ENCODE data around the gene FAP.

DNA sequence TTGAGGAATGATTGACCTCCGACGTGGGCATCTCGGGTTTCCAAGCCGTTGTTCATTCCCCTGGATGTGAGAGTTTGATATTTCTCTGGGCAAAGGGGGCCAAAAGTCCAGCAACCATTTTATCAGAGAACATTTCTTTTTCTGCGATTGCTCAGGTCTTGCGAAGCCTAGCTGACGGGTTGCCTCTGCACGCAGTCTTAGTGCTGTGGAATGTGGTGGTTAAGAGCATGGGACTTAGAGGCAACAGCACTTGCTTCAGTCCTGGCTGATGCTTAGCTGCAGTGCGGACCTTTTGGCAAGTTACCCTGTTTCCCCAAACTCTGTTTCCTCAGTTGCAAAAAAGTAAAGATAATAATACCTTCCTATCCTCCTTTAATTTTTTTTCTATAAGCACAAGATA is 45.0 kb downstream of the FAP start:
- no peak for TF ChIP-seq EZH2 (IDR thresholded peaks at IDR 0.05; ENCODE audit: low read length, unreplicated experiment)
- TF ChIP-seq, protein P1, sequence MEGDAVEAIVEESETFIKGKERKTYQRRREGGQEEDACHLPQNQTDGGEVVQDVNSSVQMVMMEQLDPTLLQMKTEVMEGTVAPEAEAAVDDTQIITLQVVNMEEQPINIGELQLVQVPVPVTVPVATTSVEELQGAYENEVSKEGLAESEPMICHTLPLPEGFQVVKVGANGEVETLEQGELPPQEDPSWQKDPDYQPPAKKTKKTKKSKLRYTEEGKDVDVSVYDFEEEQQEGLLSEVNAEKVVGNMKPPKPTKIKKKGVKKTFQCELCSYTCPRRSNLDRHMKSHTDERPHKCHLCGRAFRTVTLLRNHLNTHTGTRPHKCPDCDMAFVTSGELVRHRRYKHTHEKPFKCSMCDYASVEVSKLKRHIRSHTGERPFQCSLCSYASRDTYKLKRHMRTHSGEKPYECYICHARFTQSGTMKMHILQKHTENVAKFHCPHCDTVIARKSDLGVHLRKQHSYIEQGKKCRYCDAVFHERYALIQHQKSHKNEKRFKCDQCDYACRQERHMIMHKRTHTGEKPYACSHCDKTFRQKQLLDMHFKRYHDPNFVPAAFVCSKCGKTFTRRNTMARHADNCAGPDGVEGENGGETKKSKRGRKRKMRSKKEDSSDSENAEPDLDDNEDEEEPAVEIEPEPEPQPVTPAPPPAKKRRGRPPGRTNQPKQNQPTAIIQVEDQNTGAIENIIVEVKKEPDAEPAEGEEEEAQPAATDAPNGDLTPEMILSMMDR (conservative IDR thresholded peaks at IDR 0.05; ENCODE audit: low read depth, low read length): no peak
